Measurements from ENCODE around the gene CACNA2D3. TPM values are rescaled to one million over a fixed set of nuclear protein-coding genes. Genes with fewer than 3 reads are reported as not detected.
A peak's percentile ranks its signal among the peaks of the same experiment; 100 is the strongest.

The CACNA2D3 gene
- total RNA-seq, 2 donors from 2014 or later, result 0.97 TPM; not detected in 1

- Histone ChIP-seq H3K36me3 (ENCODE audit: control insufficient read depth, insufficient read depth, low read length) (no peaks in the 10 kb centered on the region), H3K27me3 (ENCODE audit: control insufficient read depth, insufficient read depth, low read length, poor library complexity, severe bottlenecking) (no peaks in the 10 kb centered on the region), H3K4me1 (ENCODE audit: control insufficient read depth, insufficient read depth, low read length) (peaks cover 4% of the 10 kb centered on the region), H3K9ac (ENCODE audit: extremely low read depth, low read length, poor library complexity, severe bottlenecking) (no peak overlapping the region), H3K9me3 (ENCODE audit: control insufficient read depth, low read length) (no peaks in the 10 kb centered on the region), H3K27ac (ENCODE audit: low read depth, low read length) (no peak overlapping the region), H3K4me3 (ENCODE audit: low read length) (no peak overlapping the region)
- 93 to 100% methylated on average over 4 to 5 of the region's 5 CpGs for WGBS, 2 experiments (ENCODE audit: insufficient coverage in 1 of 2, insufficient read length in 1 of 2)
- H3K4me1 Mint-ChIP-seq, result peaks cover 7% of the 10 kb centered on the region
- TF ChIP-seq CTCF (conservative IDR thresholded peaks at IDR 0.05), result no peak
- no peaks in the 10 kb centered on the region for H3K27me3 Mint-ChIP-seq (ENCODE audit: insufficient read depth)
- H3K27ac Mint-ChIP-seq, result no peak overlapping the region
- no peaks in the 10 kb centered on the region for H3K9me3 Mint-ChIP-seq
- peak; percentile 12 for DNase-seq
- no peak overlapping the region for H3K4me3 Mint-ChIP-seq
- no peaks in the 10 kb centered on the region for H3K36me3 Mint-ChIP-seq (ENCODE audit: low read depth)
Observed at GRCh38 chr3:54355800-54356199, 233.4 kb downstream of the CACNA2D3 start.

GRCh38 chr3:54356261-54357045 lies 234.1 kb downstream of the CACNA2D3 start:
- H3K4me1 Mint-ChIP-seq, result peaks cover 7% of the 10 kb centered on the region
- no peaks in the 10 kb centered on the region for H3K9me3 Mint-ChIP-seq
- H3K4me3 Mint-ChIP-seq, result no peak overlapping the region
- H3K27ac Mint-ChIP-seq, result no peak overlapping the region
- Histone ChIP-seq H3K27me3 (ENCODE audit: control insufficient read depth, insufficient read depth, low read length, poor library complexity, severe bottlenecking) (no peaks in the 10 kb centered on the region), H3K4me3 (ENCODE audit: low read length) (no peak overlapping the region), H3K27ac (ENCODE audit: low read depth, low read length) (no peak overlapping the region), H3K9ac (ENCODE audit: extremely low read depth, low read length, poor library complexity, severe bottlenecking) (no peak overlapping the region), H3K36me3 (ENCODE audit: control insufficient read depth, insufficient read depth, low read length) (no peaks in the 10 kb centered on the region), H3K4me1 (ENCODE audit: control insufficient read depth, insufficient read depth, low read length) (peaks cover 4% of the 10 kb centered on the region), H3K9me3 (ENCODE audit: control insufficient read depth, low read length) (no peaks in the 10 kb centered on the region)
- no peaks in the 10 kb centered on the region for H3K27me3 Mint-ChIP-seq (ENCODE audit: insufficient read depth)
- WGBS, 2 experiments (ENCODE audit: insufficient coverage in 1 of 2, insufficient read length in 1 of 2), result 93 to 100% methylated on average over 3 to 6 of the region's 6 CpGs
- no peak for TF ChIP-seq CTCF (conservative IDR thresholded peaks at IDR 0.05)
- H3K36me3 Mint-ChIP-seq (ENCODE audit: low read depth), result no peaks in the 10 kb centered on the region
- peak; percentile 14 for DNase-seq

GRCh38 chr3:54357301-54357700 lies 234.9 kb downstream of the CACNA2D3 start:
- peak; percentile 10 for DNase-seq
- Histone ChIP-seq H3K36me3 (ENCODE audit: control insufficient read depth, insufficient read depth, low read length) (no peaks in the 10 kb centered on the region), H3K27ac (ENCODE audit: low read depth, low read length) (no peak overlapping the region), H3K9me3 (ENCODE audit: control insufficient read depth, low read length) (no peaks in the 10 kb centered on the region), H3K9ac (ENCODE audit: extremely low read depth, low read length, poor library complexity, severe bottlenecking) (no peak overlapping the region), H3K4me3 (ENCODE audit: low read length) (no peak overlapping the region), H3K4me1 (ENCODE audit: control insufficient read depth, insufficient read depth, low read length) (peaks cover 4% of the 10 kb centered on the region), H3K27me3 (ENCODE audit: control insufficient read depth, insufficient read depth, low read length, poor library complexity, severe bottlenecking) (no peaks in the 10 kb centered on the region)
- no peaks in the 10 kb centered on the region for H3K27me3 Mint-ChIP-seq (ENCODE audit: insufficient read depth)
- H3K4me1 Mint-ChIP-seq, result peaks cover 7% of the 10 kb centered on the region
- no peak overlapping the region for H3K4me3 Mint-ChIP-seq
- 86 to 94% methylated on average over 5 of the region's 5 CpGs for WGBS, 2 experiments (ENCODE audit: insufficient coverage in 1 of 2, insufficient read length in 1 of 2)
- no peak overlapping the region for H3K27ac Mint-ChIP-seq
- H3K9me3 Mint-ChIP-seq, result no peaks in the 10 kb centered on the region
- TF ChIP-seq CTCF (conservative IDR thresholded peaks at IDR 0.05), result no peak
- H3K36me3 Mint-ChIP-seq (ENCODE audit: low read depth), result no peaks in the 10 kb centered on the region

Measured in endodermal cell (in vitro differentiated cells).